COR-L47 (cell line): ENCODE results near the gene AKR7A2.
"Not testable (repeated sequence)": the region's sequence is repeated elsewhere in the genome, so short reads cannot be mapped to it uniquely, and the experiment has no call there.

ENCODE experiments used
- DNase-seq: peaks from one replicate; lab custom pipeline; 2025; lab: John Stamatoyannopoulos, UW

AKR7A2 gene

GRCh38 chr1:19306941-19307340 lies 5.0 kb downstream of the AKR7A2 start:
- DNase-seq = no peak

GRCh38 chr1:19305880-19306279 lies 6.1 kb downstream of the AKR7A2 start:
- no peak for DNase-seq

GRCh38 chr1:19304081-19304480 lies 7.9 kb downstream of the AKR7A2 start:
- DNase-seq = not testable (repeated sequence)

GRCh38 chr1:19300211-19300610 lies 11.7 kb downstream of the AKR7A2 start:
- DNase-seq = no peak

GRCh38 chr1:19294638-19295037 lies 17.3 kb downstream of the AKR7A2 start:
- DNase-seq = no peak

- DNase-seq = no peak
Observed at GRCh38 chr1:19289244-19289643, 22.7 kb downstream of the AKR7A2 start.

- not testable (repeated sequence) for DNase-seq
Observed at GRCh38 chr1:19288324-19289241, 23.4 kb downstream of the AKR7A2 start, which contains the start of gene AKR7A3. TSS of gene AKR7A3 (minus strand) at chr1:19288770. CDS start at chr1:19288709, 61 bp downstream.

- DNase-seq = no peak
Observed at GRCh38 chr1:19287436-19288185, 24.3 kb downstream of the AKR7A2 start.

GRCh38 chr1:19285807-19286206 lies 26.1 kb downstream of the AKR7A2 start:
- not testable (repeated sequence) for DNase-seq

GRCh38 chr1:19285366-19285765 lies 26.6 kb downstream of the AKR7A2 start:
- DNase-seq = not testable (repeated sequence)

GRCh38 chr1:19284881-19285280 lies 27.1 kb downstream of the AKR7A2 start:
- DNase-seq = no peak

GRCh38 chr1:19283891-19284290 lies 28.1 kb downstream of the AKR7A2 start:
- DNase-seq = no peak

- DNase-seq = no peak
Observed at GRCh38 chr1:19274636-19275035, 37.3 kb downstream of the AKR7A2 start.

- DNase-seq = not testable (repeated sequence)
Observed at GRCh38 chr1:19273844-19274531, 38.0 kb downstream of the AKR7A2 start.

GRCh38 chr1:19273106-19273843 lies 38.7 kb downstream of the AKR7A2 start:
- no peak for DNase-seq

GRCh38 chr1:19272064-19272463 lies 39.9 kb downstream of the AKR7A2 start:
- DNase-seq = no peak

- DNase-seq = not testable (repeated sequence)
Observed at GRCh38 chr1:19270343-19270730, 41.6 kb downstream of the AKR7A2 start.

- DNase-seq = not testable (repeated sequence)
Observed at GRCh38 chr1:19269427-19270342, 42.3 kb downstream of the AKR7A2 start.

GRCh38 chr1:19268445-19268844 lies 43.5 kb downstream of the AKR7A2 start:
- DNase-seq = no peak

- DNase-seq = no peak
Observed at GRCh38 chr1:19262744-19263143, 49.2 kb downstream of the AKR7A2 start.
